ENCODE results near the gene RAB1A. TPM values are rescaled to one million over a fixed set of nuclear protein-coding genes. Genes with fewer than 3 reads are reported as not detected.
"Not testable (repeated sequence)": the region's sequence is repeated elsewhere in the genome, so short reads cannot be mapped to it uniquely, and the experiment has no call there.

Gene RAB1A
- total RNA-seq, 6 experiments from 2014 or later = 204 to 230 (median 222) TPM

GRCh38 chr2:65158557-65158956 is 28.7 kb upstream of the RAB1A start:
- H3K9me3 Mint-ChIP-seq = no peaks in the 10 kb centered on the region
- DNase-seq = no peak
- TF ChIP-seq, protein P1, sequence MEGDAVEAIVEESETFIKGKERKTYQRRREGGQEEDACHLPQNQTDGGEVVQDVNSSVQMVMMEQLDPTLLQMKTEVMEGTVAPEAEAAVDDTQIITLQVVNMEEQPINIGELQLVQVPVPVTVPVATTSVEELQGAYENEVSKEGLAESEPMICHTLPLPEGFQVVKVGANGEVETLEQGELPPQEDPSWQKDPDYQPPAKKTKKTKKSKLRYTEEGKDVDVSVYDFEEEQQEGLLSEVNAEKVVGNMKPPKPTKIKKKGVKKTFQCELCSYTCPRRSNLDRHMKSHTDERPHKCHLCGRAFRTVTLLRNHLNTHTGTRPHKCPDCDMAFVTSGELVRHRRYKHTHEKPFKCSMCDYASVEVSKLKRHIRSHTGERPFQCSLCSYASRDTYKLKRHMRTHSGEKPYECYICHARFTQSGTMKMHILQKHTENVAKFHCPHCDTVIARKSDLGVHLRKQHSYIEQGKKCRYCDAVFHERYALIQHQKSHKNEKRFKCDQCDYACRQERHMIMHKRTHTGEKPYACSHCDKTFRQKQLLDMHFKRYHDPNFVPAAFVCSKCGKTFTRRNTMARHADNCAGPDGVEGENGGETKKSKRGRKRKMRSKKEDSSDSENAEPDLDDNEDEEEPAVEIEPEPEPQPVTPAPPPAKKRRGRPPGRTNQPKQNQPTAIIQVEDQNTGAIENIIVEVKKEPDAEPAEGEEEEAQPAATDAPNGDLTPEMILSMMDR (IDR thresholded peaks at IDR 0.05) = no peak
- peaks cover 18% of the 10 kb centered on the region for H3K4me1 Mint-ChIP-seq (ENCODE audit: low read depth)
- H3K27ac Mint-ChIP-seq = no peak overlapping the region
- no peak overlapping the region for H3K4me3 Mint-ChIP-seq
- peaks cover 16% of the 10 kb centered on the region for H3K27me3 Mint-ChIP-seq (ENCODE audit: insufficient read depth)
- no peaks in the 10 kb centered on the region for H3K36me3 Mint-ChIP-seq (ENCODE audit: low read depth)

GRCh38 chr2:65157856-65158255 is 27.9 kb upstream of the RAB1A start:
- peaks cover 16% of the 10 kb centered on the region for H3K27me3 Mint-ChIP-seq (ENCODE audit: insufficient read depth)
- H3K4me3 Mint-ChIP-seq; H3K27ac Mint-ChIP-seq; DNase-seq; H3K36me3 Mint-ChIP-seq (ENCODE audit: low read depth); H3K9me3 Mint-ChIP-seq: not testable (repeated sequence)
- peaks cover 18% of the 10 kb centered on the region for H3K4me1 Mint-ChIP-seq (ENCODE audit: low read depth)

DNA sequence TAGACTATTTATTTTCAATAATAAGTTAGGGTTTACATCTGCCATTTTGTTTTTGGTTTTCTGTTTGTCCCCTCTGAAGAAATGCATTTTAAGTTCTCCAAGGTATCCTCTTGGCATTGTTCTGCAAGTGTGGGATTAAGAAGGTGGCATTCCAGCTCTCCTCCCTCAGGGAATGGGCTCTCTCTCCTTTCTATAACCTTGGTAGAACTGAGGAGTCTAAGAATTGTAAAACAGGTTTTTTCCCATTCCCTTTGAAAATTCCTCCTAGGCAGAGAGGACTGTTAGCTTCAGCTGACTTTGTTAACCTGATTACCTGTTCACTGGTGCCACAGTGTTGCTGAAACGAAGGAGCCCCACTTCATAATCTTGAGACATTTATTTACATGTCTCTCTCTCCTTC is 26.1 kb upstream of the RAB1A start:
- no peak overlapping the region for H3K27ac Mint-ChIP-seq
- no peaks in the 10 kb centered on the region for H3K36me3 Mint-ChIP-seq (ENCODE audit: low read depth)
- H3K4me3 Mint-ChIP-seq = no peak overlapping the region
- TF ChIP-seq, protein P1 (IDR thresholded peaks at IDR 0.05) = no peak
- no peak for DNase-seq
- peaks cover 17% of the 10 kb centered on the region for H3K27me3 Mint-ChIP-seq (ENCODE audit: insufficient read depth)
- H3K4me1 Mint-ChIP-seq (ENCODE audit: low read depth) = peaks cover 9% of the 10 kb centered on the region
- H3K9me3 Mint-ChIP-seq = no peaks in the 10 kb centered on the region

GRCh38 chr2:65153515-65153914 is 23.6 kb upstream of the RAB1A start:
- no peak for DNase-seq

GRCh38 chr2:65146078-65146477 is 16.2 kb upstream of the RAB1A start:
- H3K9me3 Mint-ChIP-seq = no peaks in the 10 kb centered on the region
- no peak overlapping the region for H3K27ac Mint-ChIP-seq
- H3K4me1 Mint-ChIP-seq (ENCODE audit: low read depth) = no peaks in the 10 kb centered on the region
- peaks cover 18% of the 10 kb centered on the region for H3K27me3 Mint-ChIP-seq (ENCODE audit: insufficient read depth)
- no peak for DNase-seq
- TF ChIP-seq, protein P1 (IDR thresholded peaks at IDR 0.05) = no peak
- H3K4me3 Mint-ChIP-seq = no peak overlapping the region
- H3K36me3 Mint-ChIP-seq (ENCODE audit: low read depth) = no peaks in the 10 kb centered on the region

More at GRCh38 chr2:65153515-65153914, 23.6 kb upstream of the RAB1A start:
- no peaks in the 10 kb centered on the region for H3K9me3 Mint-ChIP-seq
- peaks cover 19% of the 10 kb centered on the region for H3K27me3 Mint-ChIP-seq (ENCODE audit: insufficient read depth)
- TF ChIP-seq, protein P1 (IDR thresholded peaks at IDR 0.05) = no peak
- peaks cover 7% of the 10 kb centered on the region for H3K4me1 Mint-ChIP-seq (ENCODE audit: low read depth)
- no peaks in the 10 kb centered on the region for H3K36me3 Mint-ChIP-seq (ENCODE audit: low read depth)
- H3K27ac Mint-ChIP-seq = no peak overlapping the region
- no peak overlapping the region for H3K4me3 Mint-ChIP-seq

DNA sequence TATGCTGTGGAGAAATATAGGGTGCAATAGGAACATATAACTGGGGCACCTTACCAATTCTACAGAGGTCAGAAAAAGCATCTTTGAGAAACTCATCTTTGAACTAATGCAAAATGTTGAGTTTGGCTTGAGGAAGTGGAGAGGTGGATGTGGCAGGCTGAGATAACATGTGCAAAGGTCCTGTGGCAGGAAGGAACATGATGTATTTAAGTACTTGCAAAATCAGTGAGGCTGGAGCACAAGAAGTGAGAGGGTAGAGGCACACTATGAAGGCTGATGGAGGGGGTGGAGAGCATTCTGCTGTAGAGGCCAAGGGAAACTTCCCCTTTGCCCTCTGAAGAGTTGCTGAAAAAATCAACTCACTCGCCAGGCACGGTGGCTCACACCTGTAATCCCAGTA is 14.7 kb upstream of the RAB1A start:
- TF ChIP-seq, protein P1 (IDR thresholded peaks at IDR 0.05) = no peak
- DNase-seq = no peak
- Mint-ChIP-seq H3K27me3 (ENCODE audit: insufficient read depth) (peaks cover 16% of the 10 kb centered on the region), H3K9me3 (no peaks in the 10 kb centered on the region), H3K4me3 (no peak overlapping the region), H3K36me3 (ENCODE audit: low read depth) (no peaks in the 10 kb centered on the region), H3K27ac (no peak overlapping the region), H3K4me1 (ENCODE audit: low read depth) (no peaks in the 10 kb centered on the region)
